Measurements from ENCODE around the gene PGM2. TPM values are rescaled to one million over a fixed set of nuclear protein-coding genes. Genes with fewer than 3 reads are reported as not detected.

PGM2 gene
- total RNA-seq, 3 donors from 2014 or later (not counting 1 experiment from before 2014, with no cell fraction given), result 18.7 to 31.9 (median 27.1) TPM

GRCh38 chr4:37905533-37906169 is 79.2 kb downstream of the PGM2 start:
- Histone ChIP-seq H3K27ac (ENCODE audit: low read length) (no peak overlapping the region), H3K27me3 (ENCODE audit: control insufficient read depth, insufficient read depth, low read length) (no peaks in the 10 kb centered on the region), H3K36me3 (ENCODE audit: control insufficient read depth, insufficient read depth, low read length) (peaks cover 17% of the 10 kb centered on the region), H3K9me3 (ENCODE audit: control insufficient read depth, insufficient read depth, low read length) (no peaks in the 10 kb centered on the region), H3K4me3 (ENCODE audit: low read length) (no peak overlapping the region), H3K4me1 (ENCODE audit: control insufficient read depth, insufficient read depth, low read length) (no peaks in the 10 kb centered on the region)
- H3K27ac Mint-ChIP-seq, result no peak overlapping the region
- peaks cover 23 to 27% of the 10 kb centered on the region in 2 donors for H3K4me1 Mint-ChIP-seq
- no peaks in the 10 kb centered on the region for H3K36me3 Mint-ChIP-seq
- no peaks in the 10 kb centered on the region for H3K27me3 Mint-ChIP-seq (ENCODE audit: low read depth in 2 of 2)
- DNase-seq (no peak), ATAC-seq (no peak)
- no peak for TF ChIP-seq CTCF (IDR thresholded peaks at IDR 0.05)
- intact Hi-C loops (cut with micrococcal nuclease), result no loop called here
- 89% methylated on average over 7 of the region's 7 CpGs for WGBS (ENCODE audit: insufficient coverage)
- H3K9me3 Mint-ChIP-seq, result no peaks in the 10 kb centered on the region
- no peak overlapping the region for H3K4me3 Mint-ChIP-seq

- Mint-ChIP-seq H3K27me3 (ENCODE audit: low read depth in 2 of 2) (no peaks in the 10 kb centered on the region), H3K27ac (no peak overlapping the region), H3K4me3 (no peak overlapping the region), H3K9me3 (no peaks in the 10 kb centered on the region), H3K36me3 (no peaks in the 10 kb centered on the region), H3K4me1 (peaks cover 31 to 35% of the 10 kb centered on the region in 2 donors)
- Histone ChIP-seq H3K36me3 (ENCODE audit: control insufficient read depth, insufficient read depth, low read length) (peaks cover 3% of the 10 kb centered on the region), H3K4me3 (ENCODE audit: low read length) (no peak overlapping the region), H3K27ac (ENCODE audit: low read length) (no peak overlapping the region), H3K9me3 (ENCODE audit: control insufficient read depth, insufficient read depth, low read length) (no peaks in the 10 kb centered on the region), H3K4me1 (ENCODE audit: control insufficient read depth, insufficient read depth, low read length) (no peaks in the 10 kb centered on the region), H3K27me3 (ENCODE audit: control insufficient read depth, insufficient read depth, low read length) (no peaks in the 10 kb centered on the region)
- WGBS (ENCODE audit: insufficient coverage), result 91% methylated on average over 21 of the region's 21 CpGs
- ATAC-seq (no peak), DNase-seq (no peak)
- TF ChIP-seq CTCF (IDR thresholded peaks at IDR 0.05), result no peak
- intact Hi-C loops (cut with micrococcal nuclease), result no loop called here
Measured at GRCh38 chr4:37908488-37909331, 82.2 kb downstream of the PGM2 start.

- H3K4me1 ChIP-seq (ENCODE audit: control insufficient read depth, insufficient read depth, low read length), result no peaks in the 10 kb centered on the region
- no peaks in the 10 kb centered on the region for H3K27me3 Mint-ChIP-seq (ENCODE audit: low read depth in 2 of 2)
- WGBS (ENCODE audit: insufficient coverage), result 96% methylated on average over 7 of the region's 8 CpGs
- DNase-seq (no peak), ATAC-seq (no peak)
- TF ChIP-seq CTCF (IDR thresholded peaks at IDR 0.05), result no peak
- no peak overlapping the region for H3K4me3 ChIP-seq (ENCODE audit: low read length)
- peaks cover 26 to 35% of the 10 kb centered on the region in 2 donors for H3K4me1 Mint-ChIP-seq
- intact Hi-C loops (cut with micrococcal nuclease), result no loop called here
- no peak overlapping the region for H3K27ac Mint-ChIP-seq
- H3K9me3 Mint-ChIP-seq, result no peaks in the 10 kb centered on the region
- H3K4me3 Mint-ChIP-seq, result no peak overlapping the region
- H3K36me3 ChIP-seq (ENCODE audit: control insufficient read depth, insufficient read depth, low read length), result no peaks in the 10 kb centered on the region
- no peaks in the 10 kb centered on the region for H3K36me3 Mint-ChIP-seq
- H3K27ac ChIP-seq (ENCODE audit: low read length), result no peak overlapping the region
- H3K27me3 ChIP-seq (ENCODE audit: control insufficient read depth, insufficient read depth, low read length), result no peaks in the 10 kb centered on the region
- no peaks in the 10 kb centered on the region for H3K9me3 ChIP-seq (ENCODE audit: control insufficient read depth, insufficient read depth, low read length)
Measured at GRCh38 chr4:37909332-37910090, 83.0 kb downstream of the PGM2 start.

Measured in natural killer cell (primary cell).